Suprapubic skin (tissue), 3 donors: ENCODE measurements around the gene ACO1.

Experiments
- EP300 ChIP-seq: sonication (generic); formaldehyde crosslinking; IDR thresholded peaks from one replicate; pipeline ENCODE4 v1.6.1; 2017; ENCODE audit warnings: antibody characterized with exemption
- TF ChIP-seq, protein P1 (sequence below), 2 donors: fragments of 200-600 bp in 1 of 2; fragments of 450-650 bp in 1 of 2; sonication (generic) in 1 of 2; IDR thresholded peaks; one replicate each; pipeline ENCODE4 v1.5.1; 2016 to 2019; ENCODE audit warnings: antibody characterized with exemption in 2 of 2, mild to moderate bottlenecking in 1 of 2, moderate library complexity in 1 of 2

GRCh38 chr9:32387256-32387655 is 2.8 kb downstream of the ACO1 start:
- no peak for TF ChIP-seq EP300
- TF ChIP-seq, protein P1, sequence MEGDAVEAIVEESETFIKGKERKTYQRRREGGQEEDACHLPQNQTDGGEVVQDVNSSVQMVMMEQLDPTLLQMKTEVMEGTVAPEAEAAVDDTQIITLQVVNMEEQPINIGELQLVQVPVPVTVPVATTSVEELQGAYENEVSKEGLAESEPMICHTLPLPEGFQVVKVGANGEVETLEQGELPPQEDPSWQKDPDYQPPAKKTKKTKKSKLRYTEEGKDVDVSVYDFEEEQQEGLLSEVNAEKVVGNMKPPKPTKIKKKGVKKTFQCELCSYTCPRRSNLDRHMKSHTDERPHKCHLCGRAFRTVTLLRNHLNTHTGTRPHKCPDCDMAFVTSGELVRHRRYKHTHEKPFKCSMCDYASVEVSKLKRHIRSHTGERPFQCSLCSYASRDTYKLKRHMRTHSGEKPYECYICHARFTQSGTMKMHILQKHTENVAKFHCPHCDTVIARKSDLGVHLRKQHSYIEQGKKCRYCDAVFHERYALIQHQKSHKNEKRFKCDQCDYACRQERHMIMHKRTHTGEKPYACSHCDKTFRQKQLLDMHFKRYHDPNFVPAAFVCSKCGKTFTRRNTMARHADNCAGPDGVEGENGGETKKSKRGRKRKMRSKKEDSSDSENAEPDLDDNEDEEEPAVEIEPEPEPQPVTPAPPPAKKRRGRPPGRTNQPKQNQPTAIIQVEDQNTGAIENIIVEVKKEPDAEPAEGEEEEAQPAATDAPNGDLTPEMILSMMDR (IDR thresholded peaks at IDR 0.05): no peak
